ENCODE results near the gene HEBP2. TPM values are rescaled to one million over a fixed set of nuclear protein-coding genes. Genes with fewer than 3 reads are reported as not detected.
"Not testable (repeated sequence)": the region's sequence is repeated elsewhere in the genome, so short reads cannot be mapped to it uniquely, and the experiment has no call there.

The HEBP2 gene, protein sequence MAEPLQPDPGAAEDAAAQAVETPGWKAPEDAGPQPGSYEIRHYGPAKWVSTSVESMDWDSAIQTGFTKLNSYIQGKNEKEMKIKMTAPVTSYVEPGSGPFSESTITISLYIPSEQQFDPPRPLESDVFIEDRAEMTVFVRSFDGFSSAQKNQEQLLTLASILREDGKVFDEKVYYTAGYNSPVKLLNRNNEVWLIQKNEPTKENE
- total RNA-seq (2022) (71.2 and 89.7 TPM in 2 replicates), Bru-seq, nascent RNA (percentile 84 among the genes with signal in this experiment), BruChase-seq, experiment 1, labeled RNA remaining after a 6-hour chase (percentile 84 among the genes with signal in this experiment), BruChase-seq, experiment 2, labeled RNA remaining after a 2-hour chase (percentile 88 among the genes with signal in this experiment)
- long read RNA-seq, full-length matches to known transcripts, result 180 of 235 reads
- long read RNA-seq, partial matches to known transcripts, result 2 of 235 reads
- long read RNA-seq, other reads (novel, unspliced or antisense), result 53 of 235 reads

DNA sequence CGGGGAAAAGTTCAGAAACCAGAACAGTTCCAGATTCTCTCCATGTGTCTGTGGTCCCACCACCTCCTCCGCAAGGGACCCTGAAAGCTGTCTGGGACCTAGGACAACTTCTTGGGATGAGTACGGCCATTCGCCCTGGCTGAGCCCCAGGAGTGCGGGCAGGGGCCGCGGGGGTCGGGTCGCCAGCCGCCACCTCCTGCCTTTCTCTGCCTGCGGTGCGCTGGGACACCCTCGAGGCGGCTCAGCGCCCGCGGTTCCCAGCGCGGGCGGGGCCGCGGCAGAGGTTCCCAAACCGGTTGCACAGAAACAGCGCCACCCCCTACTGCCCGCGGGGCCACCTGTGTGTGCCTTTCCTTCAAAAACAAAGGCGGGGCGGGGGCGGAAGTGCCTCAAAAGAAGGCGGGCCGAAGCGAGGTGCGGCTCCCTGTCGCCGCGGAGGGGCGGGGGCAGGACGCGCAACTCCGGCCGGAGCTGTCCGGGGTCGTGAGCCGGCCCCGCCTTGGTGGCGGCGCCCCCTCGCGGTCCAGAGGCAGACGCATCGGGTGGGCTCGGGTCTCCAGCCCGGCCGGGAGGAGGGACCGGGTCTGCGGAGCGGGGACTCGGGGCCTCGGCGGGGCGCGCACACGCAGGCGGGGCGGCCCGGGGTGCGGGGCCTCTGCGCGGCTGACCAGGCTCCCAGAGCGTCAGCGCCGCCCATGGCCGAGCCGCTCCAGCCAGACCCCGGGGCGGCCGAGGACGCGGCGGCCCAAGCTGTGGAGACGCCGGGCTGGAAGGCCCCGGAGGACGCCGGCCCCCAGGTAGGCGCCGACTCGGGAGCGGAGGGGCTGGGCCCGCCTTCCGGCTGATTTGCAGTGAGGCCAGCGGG is at the start of gene HEBP2:
TSS of gene HEBP2 (plus strand) at position 423 of the 865 bp plus-strand sequence. CDS start at position 696, 273 bp downstream.
- Mint-ChIP-seq H3K36me3 (ENCODE audit: insufficient read depth, unreplicated experiment) (peaks cover 33% of the 10 kb centered on the region), H3K4me3 (ENCODE audit: unreplicated experiment) (peak within 1 kb of the TSS; percentile 80), H3K27ac (ENCODE audit: low read depth, unreplicated experiment) (peak within 1 kb of the TSS; percentile 77), H3K27me3 (ENCODE audit: insufficient read depth, unreplicated experiment) (no peaks in the 10 kb centered on the region), H3K4me1 (ENCODE audit: insufficient read depth, unreplicated experiment) (peaks cover 11% of the 10 kb centered on the region), H3K9me3 (ENCODE audit: unreplicated experiment) (no peaks in the 10 kb centered on the region)
- intact Hi-C loops (cut with micrococcal nuclease), result loop anchor here (2.0 to 5.0 kb wide), 3 partner anchors 115 to 287 kb away; partner anchors contain the start of gene ARFGEF3
- DNase-seq (ENCODE audit: unreplicated experiment), result peak; percentile 96
- BruUV-seq (replicated peaks), result no TSS peak
- TF ChIP-seq, protein P1, sequence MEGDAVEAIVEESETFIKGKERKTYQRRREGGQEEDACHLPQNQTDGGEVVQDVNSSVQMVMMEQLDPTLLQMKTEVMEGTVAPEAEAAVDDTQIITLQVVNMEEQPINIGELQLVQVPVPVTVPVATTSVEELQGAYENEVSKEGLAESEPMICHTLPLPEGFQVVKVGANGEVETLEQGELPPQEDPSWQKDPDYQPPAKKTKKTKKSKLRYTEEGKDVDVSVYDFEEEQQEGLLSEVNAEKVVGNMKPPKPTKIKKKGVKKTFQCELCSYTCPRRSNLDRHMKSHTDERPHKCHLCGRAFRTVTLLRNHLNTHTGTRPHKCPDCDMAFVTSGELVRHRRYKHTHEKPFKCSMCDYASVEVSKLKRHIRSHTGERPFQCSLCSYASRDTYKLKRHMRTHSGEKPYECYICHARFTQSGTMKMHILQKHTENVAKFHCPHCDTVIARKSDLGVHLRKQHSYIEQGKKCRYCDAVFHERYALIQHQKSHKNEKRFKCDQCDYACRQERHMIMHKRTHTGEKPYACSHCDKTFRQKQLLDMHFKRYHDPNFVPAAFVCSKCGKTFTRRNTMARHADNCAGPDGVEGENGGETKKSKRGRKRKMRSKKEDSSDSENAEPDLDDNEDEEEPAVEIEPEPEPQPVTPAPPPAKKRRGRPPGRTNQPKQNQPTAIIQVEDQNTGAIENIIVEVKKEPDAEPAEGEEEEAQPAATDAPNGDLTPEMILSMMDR (IDR thresholded peaks at IDR 0.05; ENCODE audit: unreplicated experiment), result peak; percentile 12
- ChIA-PET POLR2A (interaction anchor here (0.6 to 3.0 kb wide), 24 partner anchors 10 to 399 kb away, joined by 3 to 21 read pairs (median 4); partner anchors contain the start of genes ARFGEF3, CCDC28A and NHSL1), CTCF (interaction anchor here (0.6 to 1.9 kb wide), 13 partner anchors 11 to 706 kb away, joined by 3 to 11 read pairs (median 3); no protein-coding TSS in a partner anchor)

DNA sequence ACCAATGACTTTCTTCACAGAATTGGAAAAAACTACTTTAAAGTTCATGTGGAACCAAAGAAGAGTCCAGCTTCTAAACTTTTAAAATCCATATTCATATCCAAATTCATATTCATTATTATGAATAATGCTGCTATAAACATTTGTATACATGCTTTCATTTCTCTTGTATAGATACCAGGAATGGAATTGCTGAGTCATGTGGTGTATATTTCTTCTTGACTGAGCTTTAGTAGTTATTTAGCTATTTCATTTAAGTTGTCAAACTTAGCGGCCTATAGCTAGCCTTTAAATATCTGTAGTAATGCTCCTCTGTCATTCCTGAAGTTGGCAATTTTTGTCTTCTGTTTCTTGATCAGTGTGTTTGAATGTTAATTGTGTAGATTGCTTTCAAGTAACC is 46.1 kb upstream of the HEBP2 start:
- Mint-ChIP-seq H3K27ac (ENCODE audit: low read depth, unreplicated experiment) (no peak overlapping the region), H3K36me3 (ENCODE audit: insufficient read depth, unreplicated experiment) (no peaks in the 10 kb centered on the region), H3K4me3 (ENCODE audit: unreplicated experiment) (no peak overlapping the region), H3K4me1 (ENCODE audit: insufficient read depth, unreplicated experiment) (no peaks in the 10 kb centered on the region), H3K9me3 (ENCODE audit: unreplicated experiment) (no peaks in the 10 kb centered on the region), H3K27me3 (ENCODE audit: insufficient read depth, unreplicated experiment) (no peaks in the 10 kb centered on the region)
- DNase-seq (ENCODE audit: unreplicated experiment), result no peak
- BruUV-seq (replicated peaks), result no TSS peak
- CTCF ChIA-PET, result interaction anchor here (1.1 kb wide), 1 partner anchor 45 kb away, joined by 3 read pairs; no protein-coding TSS in a partner anchor
- intact Hi-C loops (cut with micrococcal nuclease), result no loop called here
- POLR2A ChIA-PET, result no interaction called here
- TF ChIP-seq, protein P1 (IDR thresholded peaks at IDR 0.05; ENCODE audit: unreplicated experiment), result no peak

DNA sequence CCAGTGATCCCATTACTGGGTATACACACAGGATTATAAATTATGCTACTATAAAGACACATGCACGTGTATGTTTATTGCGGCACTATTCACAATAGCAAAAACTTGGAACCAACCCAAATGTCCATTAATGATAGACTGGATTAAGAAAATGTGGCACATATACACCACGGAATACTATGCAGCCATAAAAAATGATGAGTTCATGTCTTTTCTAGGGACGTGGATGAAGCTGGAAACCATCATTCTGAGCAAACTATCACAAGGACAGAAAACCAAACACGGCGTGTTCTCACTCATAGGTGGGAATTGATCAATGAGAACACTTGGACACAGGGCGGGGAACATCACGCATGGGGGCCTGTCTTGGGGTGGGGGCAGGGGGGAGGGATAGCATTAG is 35.3 kb upstream of the HEBP2 start:
- H3K36me3 Mint-ChIP-seq (ENCODE audit: insufficient read depth, unreplicated experiment); intact Hi-C loops (cut with micrococcal nuclease); POLR2A ChIA-PET; H3K27ac Mint-ChIP-seq (ENCODE audit: low read depth, unreplicated experiment); CTCF ChIA-PET; H3K9me3 Mint-ChIP-seq (ENCODE audit: unreplicated experiment); H3K4me3 Mint-ChIP-seq (ENCODE audit: unreplicated experiment); H3K4me1 Mint-ChIP-seq (ENCODE audit: insufficient read depth, unreplicated experiment); BruUV-seq (replicated peaks); DNase-seq (ENCODE audit: unreplicated experiment): not testable (repeated sequence)
- peaks cover 10% of the 10 kb centered on the region for H3K27me3 Mint-ChIP-seq (ENCODE audit: insufficient read depth, unreplicated experiment)

DNA sequence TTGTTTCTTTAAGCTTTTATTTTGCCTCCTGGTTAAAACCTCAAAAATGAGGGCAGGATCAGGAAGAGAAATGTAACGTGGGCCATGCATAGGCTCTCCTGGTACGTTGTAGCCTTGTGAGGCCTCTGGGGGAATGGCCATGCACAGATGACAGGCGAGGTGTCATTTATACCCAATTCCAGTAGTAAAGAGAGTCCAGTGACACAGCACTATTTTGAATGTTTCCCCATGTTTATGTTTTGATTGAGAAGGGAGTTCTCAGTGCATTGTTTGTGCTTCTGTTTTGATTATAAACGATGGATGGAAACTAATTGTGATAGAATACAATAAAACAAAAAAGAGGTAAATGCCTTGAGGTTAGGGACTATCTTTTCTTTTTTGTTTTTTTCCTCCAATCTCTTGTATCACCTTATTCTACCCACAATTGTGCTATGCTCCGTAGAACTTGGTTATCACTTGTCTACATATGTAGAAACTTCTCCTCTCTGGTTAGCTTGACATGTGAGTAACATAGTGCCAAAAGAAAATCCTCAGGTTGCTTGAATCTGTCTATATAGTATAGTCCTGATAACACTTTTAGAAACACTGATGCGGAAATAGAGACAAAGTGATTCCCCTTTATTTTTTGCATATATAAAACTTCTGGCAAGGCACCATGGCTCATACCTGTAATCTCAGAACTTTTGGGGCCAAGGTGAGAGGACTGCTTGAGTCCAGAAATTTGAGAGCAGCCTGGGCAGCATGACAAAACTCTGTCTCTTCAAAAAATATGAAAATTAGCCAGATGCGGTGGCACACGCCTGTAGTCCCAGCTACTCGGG is 33.2 kb upstream of the HEBP2 start:
- no peaks in the 10 kb centered on the region for H3K4me1 Mint-ChIP-seq (ENCODE audit: insufficient read depth, unreplicated experiment)
- BruUV-seq (replicated peaks), result no TSS peak
- CTCF ChIA-PET, result interaction anchor here (0.6 kb wide), 1 partner anchor 25 kb away, joined by 3 read pairs; no protein-coding TSS in a partner anchor
- TF ChIP-seq, protein P1 (IDR thresholded peaks at IDR 0.05; ENCODE audit: unreplicated experiment), result no peak
- H3K9me3 Mint-ChIP-seq (ENCODE audit: unreplicated experiment), result no peaks in the 10 kb centered on the region
- H3K27ac Mint-ChIP-seq (ENCODE audit: low read depth, unreplicated experiment), result no peak overlapping the region
- H3K27me3 Mint-ChIP-seq (ENCODE audit: insufficient read depth, unreplicated experiment), result peaks cover 2% of the 10 kb centered on the region
- no peaks in the 10 kb centered on the region for H3K36me3 Mint-ChIP-seq (ENCODE audit: insufficient read depth, unreplicated experiment)
- POLR2A ChIA-PET, result interaction anchor here (0.7 kb wide), 1 partner anchor 40 kb away, joined by 3 read pairs; no protein-coding TSS in a partner anchor
- intact Hi-C loops (cut with micrococcal nuclease), result no loop called here
- no peak for DNase-seq (ENCODE audit: unreplicated experiment)
- no peak overlapping the region for H3K4me3 Mint-ChIP-seq (ENCODE audit: unreplicated experiment)
